MCF 10A (cell line): ENCODE measurements around the gene ARHGEF28. TPM values are rescaled to one million over a fixed set of nuclear protein-coding genes. Genes with fewer than 3 reads are reported as not detected.
A peak's percentile ranks its signal among the peaks of the same experiment; 100 is the strongest.

ENCODE experiments used
- BruUV-seq: library from RNA; stranded (reverse); fragments of 400-500 nt; replicated peaks from 2 replicates; lab custom pipeline; 2021; lab: Mats Ljungman, UMichigan
- CTCF ChIA-PET: fragments of 300-600 bp; sonication (Branson Sonifier 250); formaldehyde crosslinking; extraction: SDS; loops from one replicate; lab custom pipeline; 2021; ENCODE audit warnings: antibody characterized with exemption, inconsistent platforms; lab: Yijun Ruan, JAX
- POLR2A ChIA-PET: fragments of 300-600, 350-650 bp; sonication (Branson Sonifier 250); formaldehyde crosslinking; extraction: SDS; loops from one replicate; lab custom pipeline; 2020; ENCODE audit warnings: antibody characterized with exemption, inconsistent platforms; lab: Yijun Ruan, JAX
- DNase-seq: peaks from one replicate; pipeline ENCODE4 v3.0.0-alpha.2; 2018; ENCODE audit not compliant: unreplicated experiment
- H3K27ac Mint-ChIP-seq: one replicate; pipeline ENCODE4 v1.8.0; 2022; ENCODE audit warnings: mild to moderate bottlenecking, low read depth, mixed read lengths; ENCODE audit not compliant: unreplicated experiment
- H3K27me3 Mint-ChIP-seq: one replicate; pipeline ENCODE4 v1.8.0; 2022; ENCODE audit warnings: mixed read lengths; ENCODE audit not compliant: insufficient read depth, unreplicated experiment
- H3K36me3 Mint-ChIP-seq: one replicate; pipeline ENCODE4 v1.8.0; 2022; ENCODE audit warnings: mild to moderate bottlenecking, moderate library complexity, mixed read lengths; ENCODE audit not compliant: insufficient read depth, unreplicated experiment
- H3K4me1 Mint-ChIP-seq: one replicate; pipeline ENCODE4 v1.8.0; 2022; ENCODE audit warnings: mixed read lengths; ENCODE audit not compliant: insufficient read depth, unreplicated experiment
- H3K4me3 Mint-ChIP-seq: one replicate; pipeline ENCODE4 v1.8.0; 2022; ENCODE audit warnings: mild to moderate bottlenecking, moderate library complexity, mixed read lengths; ENCODE audit not compliant: unreplicated experiment
- H3K9me3 Mint-ChIP-seq: one replicate; pipeline ENCODE4 v1.8.0; 2022; ENCODE audit warnings: mixed read lengths; ENCODE audit not compliant: unreplicated experiment
- intact Hi-C: fragments of 100-400 bp; cut with micrococcal nuclease; formaldehyde crosslinking; loops from 2 replicates; pipeline ENCODE4 v1.14.1; 2022
- total RNA-seq: library from RNA; stranded (reverse); gene quantifications from 2 replicates; pipeline ENCODE4 v1.2.3, GENCODE V29; 2022
- TF ChIP-seq, protein P1 (sequence below): fragments of 200-600 bp; IDR thresholded peaks from one replicate; pipeline ENCODE4 v1.8.0; 2022; ENCODE audit warnings: antibody characterized with exemption, mild to moderate bottlenecking; ENCODE audit not compliant: unreplicated experiment

Gene ARHGEF28
- total RNA-seq, 1 experiment from 2014 or later = 34.8 TPM

DNA sequence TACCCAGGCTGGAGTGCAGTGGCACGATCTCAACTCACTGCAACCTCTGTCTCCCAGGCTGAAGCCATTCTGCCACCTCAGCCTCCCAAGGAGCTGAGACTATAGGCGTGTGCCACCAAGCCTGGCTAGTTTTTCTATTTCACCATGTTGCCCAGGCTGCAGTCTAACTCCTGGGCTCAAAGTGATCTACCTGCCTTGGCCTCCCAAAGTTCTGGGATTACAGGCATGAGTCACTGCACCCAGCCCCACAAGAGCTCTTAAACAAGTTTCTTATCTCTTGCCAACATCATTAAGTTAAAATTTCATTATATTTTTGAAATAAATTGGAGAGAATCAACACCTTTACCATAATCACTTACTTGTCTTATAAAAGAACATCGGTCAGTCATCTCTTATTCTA lies 280.3 kb downstream of the ARHGEF28 start:
- no peak overlapping the region for H3K27ac Mint-ChIP-seq
- intact Hi-C loops = loop anchor here (5.0 kb wide), 1 partner anchor 1011 kb away; no protein-coding TSS in a partner anchor
- TF ChIP-seq, protein P1, sequence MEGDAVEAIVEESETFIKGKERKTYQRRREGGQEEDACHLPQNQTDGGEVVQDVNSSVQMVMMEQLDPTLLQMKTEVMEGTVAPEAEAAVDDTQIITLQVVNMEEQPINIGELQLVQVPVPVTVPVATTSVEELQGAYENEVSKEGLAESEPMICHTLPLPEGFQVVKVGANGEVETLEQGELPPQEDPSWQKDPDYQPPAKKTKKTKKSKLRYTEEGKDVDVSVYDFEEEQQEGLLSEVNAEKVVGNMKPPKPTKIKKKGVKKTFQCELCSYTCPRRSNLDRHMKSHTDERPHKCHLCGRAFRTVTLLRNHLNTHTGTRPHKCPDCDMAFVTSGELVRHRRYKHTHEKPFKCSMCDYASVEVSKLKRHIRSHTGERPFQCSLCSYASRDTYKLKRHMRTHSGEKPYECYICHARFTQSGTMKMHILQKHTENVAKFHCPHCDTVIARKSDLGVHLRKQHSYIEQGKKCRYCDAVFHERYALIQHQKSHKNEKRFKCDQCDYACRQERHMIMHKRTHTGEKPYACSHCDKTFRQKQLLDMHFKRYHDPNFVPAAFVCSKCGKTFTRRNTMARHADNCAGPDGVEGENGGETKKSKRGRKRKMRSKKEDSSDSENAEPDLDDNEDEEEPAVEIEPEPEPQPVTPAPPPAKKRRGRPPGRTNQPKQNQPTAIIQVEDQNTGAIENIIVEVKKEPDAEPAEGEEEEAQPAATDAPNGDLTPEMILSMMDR = no peak
- no peaks in the 10 kb centered on the region for H3K27me3 Mint-ChIP-seq
- peaks cover 52% of the 10 kb centered on the region for H3K36me3 Mint-ChIP-seq
- H3K4me1 Mint-ChIP-seq = peaks cover 6% of the 10 kb centered on the region
- DNase-seq = peak; percentile 19
- H3K9me3 Mint-ChIP-seq = no peaks in the 10 kb centered on the region
- BruUV-seq = no TSS peak
- ChIA-PET POLR2A (interaction anchor here (0.8 to 2.5 kb wide), 3 partner anchors 32 to 736 kb away, joined by 3 to 15 read pairs (median 4); partner anchors contain the start of gene ENC1), CTCF (interaction anchor here (0.5 to 1.6 kb wide), 6 partner anchors 40 to 901 kb away, joined by 3 to 4 read pairs (median 3); no protein-coding TSS in a partner anchor)
- H3K4me3 Mint-ChIP-seq = no peak overlapping the region

DNA sequence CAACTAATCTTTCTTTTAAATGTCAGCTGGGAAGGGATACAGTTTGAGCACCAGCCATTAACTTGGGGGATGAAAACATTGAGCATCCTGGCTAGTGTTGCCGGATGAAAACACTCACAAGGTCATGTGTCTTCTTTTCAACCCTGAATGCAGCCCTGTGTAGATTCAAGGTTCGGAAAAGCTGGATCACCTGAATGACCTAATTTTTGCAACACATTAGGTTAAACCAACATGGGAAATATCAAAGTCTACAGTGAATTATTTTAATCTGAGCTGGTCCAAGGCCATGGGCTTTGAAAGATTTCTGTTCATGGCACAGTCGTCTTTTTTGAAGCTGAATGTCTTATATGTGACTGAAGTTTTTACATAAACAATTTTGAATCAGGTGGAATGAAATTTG lies 281.2 kb downstream of the ARHGEF28 start:
- peaks cover 45% of the 10 kb centered on the region for H3K36me3 Mint-ChIP-seq
- no peak overlapping the region for H3K4me3 Mint-ChIP-seq
- intact Hi-C loops = loop anchor here (5.0 kb wide), 1 partner anchor 1010 kb away; no protein-coding TSS in a partner anchor
- no peaks in the 10 kb centered on the region for H3K9me3 Mint-ChIP-seq
- no peak for DNase-seq
- BruUV-seq = no TSS peak
- H3K4me1 Mint-ChIP-seq = no peaks in the 10 kb centered on the region
- POLR2A ChIA-PET = interaction anchor here (0.6 to 2.5 kb wide), 7 partner anchors 16 to 860 kb away, joined by 3 to 15 read pairs (median 3); partner anchors contain the start of genes ENC1, GFM2 and NSA2
- TF ChIP-seq, protein P1 = no peak
- CTCF ChIA-PET = interaction anchor here (0.7 to 1.7 kb wide), 5 partner anchors 559 to 742 kb away, joined by 3 to 10 read pairs (median 4); no protein-coding TSS in a partner anchor
- H3K27ac Mint-ChIP-seq = no peak overlapping the region
- H3K27me3 Mint-ChIP-seq = no peaks in the 10 kb centered on the region

- intact Hi-C loops = loop anchor here (5.0 kb wide), 1 partner anchor 1009 kb away; no protein-coding TSS in a partner anchor
- H3K27me3 Mint-ChIP-seq = no peaks in the 10 kb centered on the region
- TF ChIP-seq, protein P1 = no peak
- no peak overlapping the region for H3K27ac Mint-ChIP-seq
- no peaks in the 10 kb centered on the region for H3K4me1 Mint-ChIP-seq
- CTCF ChIA-PET = interaction anchor here (0.8 to 1.7 kb wide), 5 partner anchors 15 to 734 kb away, joined by 3 to 10 read pairs (median 3); partner anchors contain the start of gene ENC1
- no peaks in the 10 kb centered on the region for H3K9me3 Mint-ChIP-seq
- no TSS peak for BruUV-seq
- peaks cover 45% of the 10 kb centered on the region for H3K36me3 Mint-ChIP-seq
- peak; percentile 32 for DNase-seq
- H3K4me3 Mint-ChIP-seq = no peak overlapping the region
- POLR2A ChIA-PET = no interaction called here
These were observed 282.4 kb downstream of the ARHGEF28 start for GRCh38 chr5:73908395-73908794.

GRCh38 chr5:73908846-73909245 lies 282.9 kb downstream of the ARHGEF28 start:
- Mint-ChIP-seq H3K4me3 (no peak overlapping the region), H3K27me3 (no peaks in the 10 kb centered on the region), H3K4me1 (no peaks in the 10 kb centered on the region), H3K27ac (no peak overlapping the region), H3K9me3 (no peaks in the 10 kb centered on the region), H3K36me3 (peaks cover 45% of the 10 kb centered on the region)
- TF ChIP-seq, protein P1 = no peak
- POLR2A ChIA-PET = no interaction called here
- no TSS peak for BruUV-seq
- no peak for DNase-seq
- intact Hi-C loops = loop anchor here (5.0 kb wide), 1 partner anchor 1008 kb away; no protein-coding TSS in a partner anchor
- CTCF ChIA-PET = interaction anchor here (0.8 to 1.7 kb wide), 5 partner anchors 14 to 733 kb away, joined by 3 to 10 read pairs (median 3); partner anchors contain the start of gene ENC1
